HepG2 (cell line): ENCODE measurements around the gene DNMT3B. TPM values are rescaled to one million over a fixed set of nuclear protein-coding genes. Genes with fewer than 3 reads are reported as not detected.

ENCODE experiments used
- ATF2 ChIP-seq: sonication (generic); formaldehyde crosslinking; IDR thresholded peaks from 2 replicates; pipeline ENCODE4 v1.4.0; 2020; ENCODE audit warnings: missing genetic modification reagents
- DNMT3B ChIP-seq: conservative IDR thresholded peaks from 2 replicates; pipeline ENCODE4 v1.6.1; 2016; ENCODE audit warnings: missing biosample characterization, control low read depth
- GZF1 ChIP-seq: sonication (generic); formaldehyde crosslinking; IDR thresholded peaks from 2 replicates; pipeline ENCODE4 v1.5.1; 2020; ENCODE audit warnings: mild to moderate bottlenecking, missing genetic modification reagents
- HDAC2 ChIP-seq: sonication (generic); formaldehyde crosslinking; IDR thresholded peaks from 2 replicates; pipeline ENCODE4 v1.4.0; 2020; ENCODE audit warnings: missing genetic modification reagents
- TEAD3 ChIP-seq: optimal IDR thresholded peaks from 2 replicates; pipeline ENCODE3; 2016; ENCODE audit warnings: borderline replicate concordance
- UBTF ChIP-seq: sonication (generic); formaldehyde crosslinking; IDR thresholded peaks from 2 replicates; pipeline ENCODE4 v1.4.0; 2020; ENCODE audit warnings: mild to moderate bottlenecking, missing genetic modification reagents
- ZBTB26 ChIP-seq: IDR thresholded peaks from 2 replicates; pipeline ENCODE4 v1.6.1; 2016; ENCODE audit warnings: missing compliant biosample characterization, missing genetic modification reagents, borderline replicate concordance
- ZBTB7B ChIP-seq: sonication (generic); formaldehyde crosslinking; IDR thresholded peaks from 2 replicates; pipeline ENCODE4 v1.4.0; 2020; ENCODE audit warnings: missing genetic modification reagents
- ZNF20 ChIP-seq: sonication (generic); formaldehyde crosslinking; IDR thresholded peaks from 2 replicates; pipeline ENCODE4 v1.4.0; 2020; ENCODE audit warnings: mild to moderate bottlenecking, moderate library complexity, missing genetic modification reagents
- ZNF350 ChIP-seq: sonication (generic); formaldehyde crosslinking; IDR thresholded peaks from 2 replicates; pipeline ENCODE4 v1.4.0; 2020; ENCODE audit warnings: mild to moderate bottlenecking, low read depth, missing genetic modification reagents, borderline replicate concordance
- ZNF362 ChIP-seq: sonication (generic); formaldehyde crosslinking; IDR thresholded peaks from 2 replicates; pipeline ENCODE4 v1.4.0; 2020; ENCODE audit warnings: missing genetic modification reagents, mild to moderate bottlenecking, borderline replicate concordance
- ZNF431 ChIP-seq: sonication (generic); formaldehyde crosslinking; IDR thresholded peaks from 2 replicates; pipeline ENCODE4 v1.9.0; 2022; ENCODE audit warnings: missing genetic modification reagents, low read depth, mild to moderate bottlenecking, borderline replicate concordance
- ZNF652 ChIP-seq: IDR thresholded peaks from 2 replicates; pipeline ENCODE4 v1.6.1; 2016; ENCODE audit warnings: low read depth, borderline replicate concordance
- ZNF891 ChIP-seq: sonication (generic); formaldehyde crosslinking; IDR thresholded peaks from 2 replicates; pipeline ENCODE4 v1.5.0; 2020; ENCODE audit warnings: mild to moderate bottlenecking, missing genetic modification reagents
- ZSCAN12 ChIP-seq: sonication (generic); formaldehyde crosslinking; IDR thresholded peaks from 2 replicates; pipeline ENCODE4 v1.9.0; 2021; ENCODE audit warnings: mild to moderate bottlenecking, missing genetic modification reagents
- polyA plus RNA-seq, 8 experiments: library from polyadenylated mRNA; depleted of rRNA in 3 of 8; stranded (reverse) in 7 of 8; unstranded in 1 of 8; fragments of >200 nt; fragmentation: Illumina TruSeq in 4 of 8; extraction: Trizol in 4 of 8; gene quantifications; 2 replicates each; pipeline versions ENCODE4 v1.2.1 to v1.2.3, GENCODE V29; 2011 to 2016; ENCODE audit warnings: low read depth in 4 of 8, missing spikeins in 1 of 8, mixed read lengths in 1 of 8; ENCODE audit not compliant: insufficient read depth in 1 of 8
- total RNA-seq, 5 experiments: library from RNA; depleted of rRNA; stranded (reverse); fragments of >200 nt; fragmentation: Illumina TruSeq; extraction: Trizol; gene quantifications; 2 replicates each; pipeline ENCODE4 v1.2.3, GENCODE V29; 2016; ENCODE audit warnings: low read depth in 1 of 5
- TF ChIP-seq, protein P1 (sequence below): sonication (generic); formaldehyde crosslinking; IDR thresholded peaks from 2 replicates; pipeline ENCODE4 v1.4.0; 2020; ENCODE audit warnings: mild to moderate bottlenecking, missing genetic modification reagents

Gene DNMT3B
- total and polyA plus RNA-seq, 2 of the 13 experiments (the other 11 are each of a cell fraction or from before 2014, with no cell fraction given), result 3.8 to 13.9 TPM

GRCh38 chr20:32763202-32764004 is 1.2 kb downstream of the DNMT3B start (continued):
- TF ChIP-seq UBTF (CRISPR knock-in tag) (peak; percentile 76), ZSCAN12 (CRISPR knock-in tag) (no peak), ZNF652 (CRISPR knock-in tag) (no peak), TEAD3 (no peak), GZF1 (CRISPR knock-in tag) (no peak; the same call in 1 of the 2 replicates), ZNF350 (CRISPR knock-in tag) (peak; percentile 44), ZBTB7B (CRISPR knock-in tag) (peak; percentile 46), ZNF20 (no peak), ZNF431 (CRISPR knock-in tag) (no peak), ATF2 (CRISPR knock-in tag) (0 out of 2 replicates have a peak, but pooled peaks have one; percentile 22), ZNF362 (CRISPR knock-in tag) (no peak), DNMT3B (0 out of 2 replicates have a peak, but pooled peaks have one; percentile 25), HDAC2 (CRISPR knock-in tag) (peak; percentile 35), ZBTB26 (CRISPR knock-in tag) (peak; percentile 39; the same call in 1 of the 2 replicates), ZNF891 (CRISPR knock-in tag) (peak; percentile 30)
- TF ChIP-seq, protein P1, sequence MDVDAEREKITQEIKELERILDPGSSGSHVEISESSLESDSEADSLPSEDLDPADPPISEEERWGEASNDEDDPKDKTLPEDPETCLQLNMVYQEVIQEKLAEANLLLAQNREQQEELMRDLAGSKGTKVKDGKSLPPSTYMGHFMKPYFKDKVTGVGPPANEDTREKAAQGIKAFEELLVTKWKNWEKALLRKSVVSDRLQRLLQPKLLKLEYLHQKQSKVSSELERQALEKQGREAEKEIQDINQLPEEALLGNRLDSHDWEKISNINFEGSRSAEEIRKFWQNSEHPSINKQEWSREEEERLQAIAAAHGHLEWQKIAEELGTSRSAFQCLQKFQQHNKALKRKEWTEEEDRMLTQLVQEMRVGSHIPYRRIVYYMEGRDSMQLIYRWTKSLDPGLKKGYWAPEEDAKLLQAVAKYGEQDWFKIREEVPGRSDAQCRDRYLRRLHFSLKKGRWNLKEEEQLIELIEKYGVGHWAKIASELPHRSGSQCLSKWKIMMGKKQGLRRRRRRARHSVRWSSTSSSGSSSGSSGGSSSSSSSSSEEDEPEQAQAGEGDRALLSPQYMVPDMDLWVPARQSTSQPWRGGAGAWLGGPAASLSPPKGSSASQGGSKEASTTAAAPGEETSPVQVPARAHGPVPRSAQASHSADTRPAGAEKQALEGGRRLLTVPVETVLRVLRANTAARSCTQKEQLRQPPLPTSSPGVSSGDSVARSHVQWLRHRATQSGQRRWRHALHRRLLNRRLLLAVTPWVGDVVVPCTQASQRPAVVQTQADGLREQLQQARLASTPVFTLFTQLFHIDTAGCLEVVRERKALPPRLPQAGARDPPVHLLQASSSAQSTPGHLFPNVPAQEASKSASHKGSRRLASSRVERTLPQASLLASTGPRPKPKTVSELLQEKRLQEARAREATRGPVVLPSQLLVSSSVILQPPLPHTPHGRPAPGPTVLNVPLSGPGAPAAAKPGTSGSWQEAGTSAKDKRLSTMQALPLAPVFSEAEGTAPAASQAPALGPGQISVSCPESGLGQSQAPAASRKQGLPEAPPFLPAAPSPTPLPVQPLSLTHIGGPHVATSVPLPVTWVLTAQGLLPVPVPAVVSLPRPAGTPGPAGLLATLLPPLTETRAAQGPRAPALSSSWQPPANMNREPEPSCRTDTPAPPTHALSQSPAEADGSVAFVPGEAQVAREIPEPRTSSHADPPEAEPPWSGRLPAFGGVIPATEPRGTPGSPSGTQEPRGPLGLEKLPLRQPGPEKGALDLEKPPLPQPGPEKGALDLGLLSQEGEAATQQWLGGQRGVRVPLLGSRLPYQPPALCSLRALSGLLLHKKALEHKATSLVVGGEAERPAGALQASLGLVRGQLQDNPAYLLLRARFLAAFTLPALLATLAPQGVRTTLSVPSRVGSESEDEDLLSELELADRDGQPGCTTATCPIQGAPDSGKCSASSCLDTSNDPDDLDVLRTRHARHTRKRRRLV (CRISPR knock-in tag), result peak; percentile 36; the same call in 1 of the 2 replicates
